ENCODE measurements around the gene TNXB. TPM values are rescaled to one million over a fixed set of nuclear protein-coding genes. Genes with fewer than 3 reads are reported as not detected.
"Not testable (repeated sequence)": the region's sequence is repeated elsewhere in the genome, so short reads cannot be mapped to it uniquely, and the experiment has no call there.

Gene TNXB
- total RNA-seq, 4 donors from 2014 or later: 38.5 to 301 (median 117) TPM

DNA sequence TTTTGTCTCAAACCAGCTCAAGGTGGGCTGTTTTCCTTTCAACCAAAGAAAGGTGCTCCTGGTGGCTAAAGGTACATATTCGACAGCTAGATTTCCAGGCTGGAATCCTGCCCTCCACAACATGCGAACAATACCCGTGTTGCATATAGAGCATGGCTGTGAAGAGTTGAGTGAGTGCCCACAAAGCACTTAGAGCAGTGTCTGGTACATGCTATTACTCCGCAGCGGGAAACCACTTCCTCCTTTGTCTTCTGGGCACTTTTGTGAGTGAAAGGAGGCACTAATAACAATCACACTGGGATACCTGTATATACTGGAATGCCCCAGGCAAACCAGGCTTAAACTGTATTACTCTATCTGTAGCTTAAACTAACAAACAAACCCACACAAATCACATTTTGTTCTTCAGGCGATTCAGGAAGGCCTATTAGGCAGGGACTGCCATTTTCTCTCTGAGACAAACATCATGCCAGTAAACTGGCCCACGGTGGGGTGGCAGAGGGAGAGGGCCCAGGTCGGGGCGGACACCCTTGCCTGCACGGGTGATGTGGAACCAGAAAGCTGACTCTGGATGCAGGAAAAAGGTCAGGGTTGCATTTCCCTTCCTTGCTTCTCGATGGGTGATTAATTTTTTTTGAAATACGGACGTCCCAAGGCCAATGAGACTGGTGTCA lies 104.1 kb downstream of the TNXB start:
- not testable (repeated sequence) for H3K4me1 ChIP-seq, H3K27ac ChIP-seq, H3K27me3 ChIP-seq, H3K36me3 ChIP-seq, H3K9me3 ChIP-seq, H3K4me3 ChIP-seq, DNase-seq

DNA sequence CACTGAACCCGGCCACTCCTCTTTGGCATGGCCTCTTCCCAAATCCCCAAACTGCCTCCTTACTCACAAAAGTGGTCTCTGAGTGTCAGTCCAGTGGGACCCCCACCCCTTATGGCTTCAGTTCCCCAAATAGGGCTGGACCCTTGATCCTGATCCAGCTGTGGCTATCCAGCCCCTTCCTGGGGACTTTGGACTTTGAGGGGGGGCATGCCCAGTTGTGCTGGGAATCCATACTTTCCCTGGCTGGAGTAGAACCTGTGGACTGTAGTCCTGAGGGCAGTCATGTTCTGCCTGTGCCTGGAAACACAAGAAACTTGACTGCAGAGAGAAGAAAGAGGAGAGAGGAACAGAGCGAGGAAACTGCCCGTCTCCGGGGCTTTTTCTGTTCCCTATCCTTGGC lies 104.7 kb downstream of the TNXB start:
- H3K27ac ChIP-seq, DNase-seq: not testable (repeated sequence)

GRCh38 chr6:32003301-32003700 lies 105.8 kb downstream of the TNXB start:
- H3K9me3 ChIP-seq, H3K27me3 ChIP-seq, DNase-seq, H3K4me3 ChIP-seq, H3K36me3 ChIP-seq, H3K4me1 ChIP-seq, H3K27ac ChIP-seq: not testable (repeated sequence)

More for the DNA sequence above, 104.7 kb downstream of the TNXB start:
- H3K27me3 ChIP-seq, H3K9me3 ChIP-seq, H3K4me3 ChIP-seq, H3K4me1 ChIP-seq, H3K36me3 ChIP-seq: not testable (repeated sequence)

- not testable (repeated sequence) for H3K4me1 ChIP-seq, H3K4me3 ChIP-seq, H3K27ac ChIP-seq, DNase-seq, H3K27me3 ChIP-seq, H3K9me3 ChIP-seq, H3K36me3 ChIP-seq
These were observed 106.4 kb downstream of the TNXB start for GRCh38 chr6:32002546-32003268.

DNA sequence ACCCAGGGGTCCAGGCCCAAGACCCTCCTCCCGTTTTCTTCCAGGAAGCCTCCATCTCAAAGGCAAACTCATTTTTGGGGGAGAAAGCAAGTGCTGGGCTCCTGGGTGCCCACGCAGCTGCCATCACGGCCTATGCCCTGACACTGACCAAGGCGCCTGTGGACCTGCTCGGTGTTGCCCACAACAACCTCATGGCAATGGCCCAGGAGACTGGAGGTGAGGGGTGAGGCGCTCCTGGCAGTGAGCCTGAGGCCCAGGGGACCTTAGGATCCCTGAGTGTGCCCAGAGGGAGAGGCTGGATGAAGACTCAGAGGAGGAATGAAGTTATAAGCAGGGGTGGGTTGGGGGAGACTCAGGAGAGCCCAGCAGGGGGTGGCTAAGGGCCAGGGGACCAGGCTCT lies 112.8 kb downstream of the TNXB start:
- not testable (repeated sequence) for H3K4me1 ChIP-seq, H3K27me3 ChIP-seq, H3K9me3 ChIP-seq, H3K36me3 ChIP-seq, H3K4me3 ChIP-seq, H3K27ac ChIP-seq
- peak in 2 of 3 donors; percentile 14 to 26 for DNase-seq

- H3K4me3 ChIP-seq, H3K27me3 ChIP-seq: not testable (repeated sequence)
- DNase-seq: peak in 1 of 3 donors; percentile 21
These were observed 114.7 kb downstream of the TNXB start for GRCh38 chr6:31994421-31994820.

More at GRCh38 chr6:31994421-31994820, 114.7 kb downstream of the TNXB start:
- not testable (repeated sequence) for H3K4me1 ChIP-seq, H3K36me3 ChIP-seq, H3K27ac ChIP-seq, H3K9me3 ChIP-seq

Small RNA genes within 50 kb of the gene (small RNA-seq; reads per million reads assigned to genes)
- 0 reads per million in 2 donors for gene RNA5SP206

Other genes with a start within 250 kb of the TNXB start
- 100 to 1,000 TPM in 1 of 4 donors, 10 to 100 TPM in 3; 11.6 to 100 (median 81.8) TPM for gene NEU1, start 246.5 kb downstream of the TNXB start, total RNA-seq
- gene SLC44A4, start 230.3 kb downstream of the TNXB start, total RNA-seq: 100 to 1,000 TPM in 3 of 4 donors, 10 to 100 TPM in 1; 64.4 to 508 (median 436) TPM
- gene EHMT2, start 211.6 kb downstream of the TNXB start, total RNA-seq: 10 to 100 TPM; 25.0 to 75.1 (median 50.6) TPM
- gene ZBTB12, start 207.3 kb downstream of the TNXB start, total RNA-seq: 1 to 10 TPM in 3 of 4 donors, not detected in 1; 1.0 to 5.0 (median 1.9) TPM
- gene C2, start 181.6 kb downstream of the TNXB start, total RNA-seq: 10 to 100 TPM; 15.3 to 63.2 (median 38.4) TPM
- gene CFB, start 163.2 kb downstream of the TNXB start, total RNA-seq: 100 to 1,000 TPM in 1 of 4 donors, 10 to 100 TPM in 3; 23.1 to 183 (median 89.9) TPM
- 10 to 100 TPM; 45.4 to 59.7 (median 50.2) TPM for gene NELFE, start 150.4 kb downstream of the TNXB start, total RNA-seq
- 100 to 1,000 TPM in 2 of 4 donors, 10 to 100 TPM in 2; 81.3 to 130 (median 107) TPM for gene SKIC2, start 150.2 kb downstream of the TNXB start, total RNA-seq
- gene DXO, start 137.2 kb downstream of the TNXB start, total RNA-seq: 10 to 100 TPM; 15.1 to 47.9 (median 24.1) TPM
- gene C4A, start 127.3 kb downstream of the TNXB start, total RNA-seq: 10 to 100 TPM; 13.7 to 56.9 (median 20.8) TPM
- gene C4B, start 94.5 kb downstream of the TNXB start, total RNA-seq: 10 to 100 TPM; 11.0 to 80.0 (median 20.3) TPM
- gene CYP21A2, start 70.9 kb downstream of the TNXB start, total RNA-seq: 1 to 10 TPM in 1 of 4 donors, not detected in 3; 1.2 TPM
- 100 to 1,000 TPM in 3 of 4 donors, 10 to 100 TPM in 1; 75.3 to 408 (median 156) TPM for gene ATF6B, start 18.9 kb upstream of the TNXB start, total RNA-seq
- 1 to 10 TPM; 5.1 to 6.6 (median 5.6) TPM for gene FKBPL, start 20.9 kb upstream of the TNXB start, total RNA-seq
- gene PRRT1, start 42.6 kb upstream of the TNXB start, total RNA-seq: 1 to 10 TPM in 3 of 4 donors, not detected in 1; 3.1 to 4.1 (median 3.8) TPM
- gene PPT2, start 44.8 kb upstream of the TNXB start, total RNA-seq: 100 to 1,000 TPM in 1 of 4 donors, 10 to 100 TPM in 2, 1 to 10 TPM in 1; 7.4 to 121 (median 26.9) TPM
- gene EGFL8, start 55.3 kb upstream of the TNXB start, total RNA-seq: 10 to 100 TPM in 3 of 4 donors, 1 to 10 TPM in 1; 8.9 to 28.1 (median 16.2) TPM
- gene AGPAT1, start 66.7 kb upstream of the TNXB start, total RNA-seq: 100 to 1,000 TPM in 1 of 4 donors, 10 to 100 TPM in 3; 28.9 to 140 (median 90.7) TPM
- 100 to 1,000 TPM in 3 of 4 donors, 10 to 100 TPM in 1; 84.2 to 199 (median 115) TPM for gene RNF5, start 69.1 kb upstream of the TNXB start, total RNA-seq
- 10 to 100 TPM in 2 of 4 donors, 1 to 10 TPM in 2; 2.8 to 31.4 (median 9.2) TPM for gene AGER, start 74.9 kb upstream of the TNXB start, total RNA-seq
- 10 to 100 TPM; 33.3 to 74.3 (median 64.4) TPM for gene PBX2, start 80.9 kb upstream of the TNXB start, total RNA-seq
- gene GPSM3, start 83.3 kb upstream of the TNXB start, total RNA-seq: 10 to 100 TPM in 2 of 4 donors, 1 to 10 TPM in 2; 5.3 to 38.8 (median 10.3) TPM
- 10 to 100 TPM in 2 of 4 donors, 1 to 10 TPM in 2; 1.8 to 50.3 (median 8.9) TPM for gene NOTCH4, start 114.7 kb upstream of the TNXB start, total RNA-seq